ENCODE measurements around the gene MTR.

GRCh38 chr1:236800623-236801022 lies 5.5 kb downstream of the MTR start:
- TF ChIP-seq CTCF (IDR thresholded peaks at IDR 0.05): no peak
- TF ChIP-seq POLR2A (IDR thresholded peaks at IDR 0.05): no peak

All from Peyer's patch (tissue), 4 donors.